Activated naive CD8-positive, alpha-beta T cell (primary cell): ENCODE data around the gene CACNA1H.

ENCODE experiments used
- H3K27ac Mint-ChIP-seq: one replicate; pipeline ENCODE4 v1.8.0; 2021; ENCODE audit warnings: mixed read lengths
- H3K27me3 Mint-ChIP-seq: one replicate; pipeline ENCODE4 v1.8.0; 2021; ENCODE audit warnings: mixed read lengths
- H3K36me3 Mint-ChIP-seq: one replicate; pipeline ENCODE4 v1.8.0; 2021; ENCODE audit warnings: mixed read lengths
- H3K4me1 Mint-ChIP-seq: one replicate; pipeline ENCODE4 v1.8.0; 2021; ENCODE audit warnings: low read depth, mixed read lengths
- H3K4me3 Mint-ChIP-seq: one replicate; pipeline ENCODE4 v1.8.0; 2021; ENCODE audit warnings: mild to moderate bottlenecking, mixed read lengths
- H3K9me3 Mint-ChIP-seq: one replicate; pipeline ENCODE4 v1.8.0; 2021; ENCODE audit warnings: low read depth, mixed read lengths

CACNA1H gene

DNA sequence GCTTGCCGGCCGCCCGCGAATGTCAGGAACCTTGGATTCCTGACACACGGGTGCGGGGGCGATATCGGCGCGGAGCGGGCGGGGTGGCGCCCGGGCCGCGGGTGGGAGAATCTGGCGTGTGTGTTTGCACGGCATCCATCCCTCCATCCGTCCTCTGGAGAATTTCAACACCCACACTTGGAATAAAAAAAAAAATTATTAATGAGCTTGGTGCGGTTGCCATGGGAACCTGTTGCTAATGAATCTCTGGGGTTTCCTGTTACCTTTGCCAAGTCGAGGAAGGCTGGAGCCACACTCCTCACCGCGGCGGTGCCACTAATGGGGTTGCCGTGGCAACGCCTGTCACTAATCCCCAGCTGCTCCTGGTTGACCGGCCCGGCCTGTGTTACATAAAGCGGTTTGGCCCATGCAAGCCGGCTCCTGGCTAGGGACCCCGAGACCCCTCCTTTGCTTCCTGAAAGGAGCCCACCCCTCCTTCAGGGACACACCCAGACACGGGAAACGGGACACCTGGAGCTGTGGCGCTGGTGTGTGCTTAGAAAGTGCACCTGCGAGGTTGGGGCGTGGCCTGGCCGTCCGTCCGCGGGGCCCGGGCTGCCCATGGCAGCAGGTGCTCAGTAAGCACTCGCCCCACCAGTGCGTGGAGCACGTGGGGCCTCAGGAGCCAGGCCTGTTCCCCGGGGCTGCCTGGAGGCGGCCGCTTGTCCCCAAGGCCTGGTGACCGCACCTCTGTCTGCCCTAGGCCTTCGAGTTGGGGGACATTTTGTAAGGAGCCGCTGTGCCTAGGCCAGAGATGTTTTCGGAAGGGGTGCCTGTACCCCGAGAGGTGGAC, 14.6 kb downstream of the CACNA1H start:
- Mint-ChIP-seq H3K36me3 (no peaks in the 10 kb centered on the region), H3K27ac (no peak overlapping the region), H3K4me3 (no peak overlapping the region)

DNA sequence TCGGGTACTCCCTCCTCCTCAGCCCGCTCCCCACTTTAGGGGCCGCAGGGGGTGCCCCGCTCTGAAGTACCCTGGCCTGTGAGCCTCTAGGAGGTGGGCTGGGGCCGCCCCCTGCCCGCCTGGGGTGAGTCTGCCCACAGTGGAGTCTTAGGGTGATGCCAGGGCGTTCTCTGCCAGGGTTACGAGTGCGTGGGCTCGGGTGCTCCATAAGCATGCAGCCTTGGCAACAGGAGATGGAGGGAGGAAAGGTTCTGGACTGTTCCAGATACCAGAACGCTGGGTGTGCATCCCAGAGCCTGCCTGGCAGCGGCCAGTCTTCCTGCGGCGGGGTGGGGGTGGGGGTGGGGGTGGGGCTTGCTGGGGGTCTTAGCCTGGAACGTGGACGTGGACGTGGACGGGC, 15.9 kb downstream of the CACNA1H start:
- Mint-ChIP-seq H3K4me3 (no peak overlapping the region), H3K9me3 (no peaks in the 10 kb centered on the region), H3K27ac (no peak overlapping the region), H3K4me1 (no peaks in the 10 kb centered on the region), H3K36me3 (no peaks in the 10 kb centered on the region), H3K27me3 (no peaks in the 10 kb centered on the region)

More for the DNA sequence above, 14.6 kb downstream of the CACNA1H start:
- Mint-ChIP-seq H3K4me1 (no peaks in the 10 kb centered on the region), H3K27me3 (no peaks in the 10 kb centered on the region), H3K9me3 (no peaks in the 10 kb centered on the region)

DNA sequence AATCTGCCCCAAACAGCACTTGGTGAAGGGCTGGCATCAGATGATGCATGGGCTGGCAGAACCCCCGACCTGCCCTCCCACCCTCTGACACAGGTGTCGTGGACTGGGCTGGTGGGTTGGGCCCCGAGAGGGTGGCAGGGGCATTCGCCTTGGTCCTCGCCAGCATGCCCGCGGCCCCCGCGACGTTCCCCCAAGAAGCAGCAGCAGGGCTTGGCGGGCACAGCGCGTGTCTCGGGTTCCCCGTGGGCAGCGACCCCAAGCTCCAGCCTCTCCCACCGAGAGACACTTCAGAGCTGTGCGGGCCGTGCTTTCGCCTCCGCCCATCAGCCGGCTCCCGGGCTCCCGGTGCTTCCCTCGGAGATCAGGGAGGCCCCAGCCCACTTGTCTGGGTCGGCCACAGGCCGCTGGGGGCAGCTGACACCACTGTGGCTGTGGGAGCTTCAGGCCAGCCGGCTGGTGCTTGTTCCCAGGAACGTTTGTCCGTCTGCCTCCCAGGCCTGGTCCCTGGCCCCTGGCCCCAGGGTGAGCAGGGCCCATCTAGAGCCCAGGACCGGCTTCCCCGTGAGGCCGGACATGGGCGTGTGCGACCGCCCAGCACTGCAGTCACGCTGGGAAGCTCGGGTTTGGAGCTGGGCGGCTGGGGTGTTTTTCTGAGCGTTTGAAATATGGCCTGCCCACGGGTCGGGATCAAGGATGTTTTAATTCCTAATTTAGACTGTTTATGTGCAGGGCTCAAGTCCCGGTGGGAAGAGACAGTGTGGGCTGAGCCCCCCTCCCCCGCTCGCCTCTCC, 16.6 kb downstream of the CACNA1H start:
- no peaks in the 10 kb centered on the region for H3K9me3 Mint-ChIP-seq
- H3K27me3 Mint-ChIP-seq, result no peaks in the 10 kb centered on the region
- no peak overlapping the region for H3K27ac Mint-ChIP-seq
- no peaks in the 10 kb centered on the region for H3K4me1 Mint-ChIP-seq
- no peaks in the 10 kb centered on the region for H3K36me3 Mint-ChIP-seq
- H3K4me3 Mint-ChIP-seq, result no peak overlapping the region

DNA sequence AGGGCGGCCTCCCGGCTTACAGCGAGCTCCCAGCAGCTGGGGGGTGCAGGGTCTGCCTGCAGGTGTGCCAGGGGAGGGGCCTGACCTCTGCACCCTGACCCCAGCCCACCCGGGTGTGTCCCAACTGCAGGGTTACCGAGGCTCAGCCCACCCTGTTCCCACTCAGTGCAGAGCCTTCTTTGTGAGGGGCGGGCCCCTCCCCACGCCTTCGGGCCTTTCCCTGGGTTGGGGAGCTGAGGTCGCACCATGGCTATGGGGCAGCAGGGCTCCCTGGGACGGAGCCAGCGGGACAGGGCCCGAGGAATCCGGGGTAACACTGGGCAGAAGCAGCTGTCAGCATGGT, 17.1 kb downstream of the CACNA1H start:
- Mint-ChIP-seq H3K9me3 (no peaks in the 10 kb centered on the region), H3K27ac (no peak overlapping the region), H3K27me3 (no peaks in the 10 kb centered on the region), H3K4me1 (no peaks in the 10 kb centered on the region), H3K36me3 (no peaks in the 10 kb centered on the region), H3K4me3 (no peak overlapping the region)

DNA sequence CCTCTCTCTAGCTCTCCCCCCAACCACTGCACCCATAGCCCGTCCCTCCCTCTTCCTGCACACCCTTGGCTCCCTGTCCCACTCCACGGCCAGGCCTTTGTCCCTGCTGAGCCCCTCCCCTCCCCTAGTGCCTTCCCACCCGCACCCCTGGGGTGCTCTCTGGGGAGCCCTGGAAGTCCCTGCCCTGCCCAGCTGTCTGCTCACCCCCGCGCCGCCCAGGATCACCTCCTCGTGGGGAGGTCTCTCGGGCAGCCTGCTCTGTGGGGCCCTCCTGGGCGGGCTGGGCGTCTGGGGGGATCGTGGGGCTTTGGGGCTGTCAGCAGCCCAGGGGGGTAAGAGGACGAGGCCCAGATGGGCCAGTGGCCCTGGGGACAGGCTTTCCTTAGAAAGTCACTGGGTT, 18.1 kb downstream of the CACNA1H start:
- no peaks in the 10 kb centered on the region for H3K4me1 Mint-ChIP-seq
- no peak overlapping the region for H3K27ac Mint-ChIP-seq
- H3K4me3 Mint-ChIP-seq, result no peak overlapping the region
- no peaks in the 10 kb centered on the region for H3K9me3 Mint-ChIP-seq
- no peaks in the 10 kb centered on the region for H3K36me3 Mint-ChIP-seq
- no peaks in the 10 kb centered on the region for H3K27me3 Mint-ChIP-seq

DNA sequence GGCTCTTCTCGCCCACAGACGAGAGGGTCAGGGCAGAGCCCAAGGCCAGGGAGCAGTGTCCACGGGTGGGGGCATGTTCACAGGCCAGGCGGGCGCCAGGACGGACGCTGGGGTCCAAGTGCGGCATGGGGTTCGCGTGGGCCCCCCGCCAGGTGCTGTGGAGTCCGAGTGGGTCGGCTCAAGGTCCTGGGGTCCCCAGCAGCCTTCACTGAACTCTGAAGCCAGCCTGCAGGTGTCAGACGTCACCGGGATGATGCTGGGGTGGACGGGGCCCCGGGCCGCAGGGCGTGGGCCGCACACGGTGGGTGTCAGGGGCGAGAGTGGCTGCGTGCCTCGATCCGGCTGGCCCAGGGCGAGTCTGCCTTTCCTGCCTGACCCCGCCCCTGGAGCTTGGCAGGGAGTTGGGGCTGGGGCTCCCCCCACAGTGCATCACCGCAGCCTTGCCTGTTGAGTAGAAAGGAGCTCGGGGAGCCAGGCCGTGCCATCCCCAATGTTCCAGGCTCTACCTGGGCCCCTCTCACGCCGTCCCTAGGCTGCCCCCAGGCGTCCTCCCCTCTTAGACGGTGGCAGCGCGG, 19.0 kb downstream of the CACNA1H start:
- Mint-ChIP-seq H3K27me3 (no peaks in the 10 kb centered on the region), H3K4me1 (no peaks in the 10 kb centered on the region), H3K9me3 (no peaks in the 10 kb centered on the region), H3K27ac (no peak overlapping the region), H3K4me3 (no peak overlapping the region), H3K36me3 (no peaks in the 10 kb centered on the region)

DNA sequence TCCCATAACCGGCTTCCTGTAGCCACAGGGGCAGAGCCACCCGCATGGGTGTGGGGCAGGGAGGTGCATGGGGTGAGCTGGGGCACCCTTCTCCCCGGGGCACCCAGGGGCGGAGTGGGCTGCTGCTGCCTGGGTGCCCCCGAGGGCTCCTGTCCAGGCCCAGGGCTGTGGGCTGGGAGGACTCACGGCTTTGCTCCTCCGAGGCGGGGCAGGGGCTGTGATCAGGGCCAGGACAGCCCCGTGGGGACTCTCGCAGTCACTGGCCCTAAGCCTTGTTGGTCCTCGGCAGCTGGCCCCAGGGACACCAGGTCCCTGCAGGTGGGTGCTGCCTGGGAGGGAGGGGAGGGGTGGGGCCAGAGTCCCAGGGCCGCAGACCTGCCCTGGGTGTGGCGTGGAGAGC, 19.7 kb downstream of the CACNA1H start:
- Mint-ChIP-seq H3K27ac (no peak overlapping the region), H3K36me3 (no peaks in the 10 kb centered on the region)

DNA sequence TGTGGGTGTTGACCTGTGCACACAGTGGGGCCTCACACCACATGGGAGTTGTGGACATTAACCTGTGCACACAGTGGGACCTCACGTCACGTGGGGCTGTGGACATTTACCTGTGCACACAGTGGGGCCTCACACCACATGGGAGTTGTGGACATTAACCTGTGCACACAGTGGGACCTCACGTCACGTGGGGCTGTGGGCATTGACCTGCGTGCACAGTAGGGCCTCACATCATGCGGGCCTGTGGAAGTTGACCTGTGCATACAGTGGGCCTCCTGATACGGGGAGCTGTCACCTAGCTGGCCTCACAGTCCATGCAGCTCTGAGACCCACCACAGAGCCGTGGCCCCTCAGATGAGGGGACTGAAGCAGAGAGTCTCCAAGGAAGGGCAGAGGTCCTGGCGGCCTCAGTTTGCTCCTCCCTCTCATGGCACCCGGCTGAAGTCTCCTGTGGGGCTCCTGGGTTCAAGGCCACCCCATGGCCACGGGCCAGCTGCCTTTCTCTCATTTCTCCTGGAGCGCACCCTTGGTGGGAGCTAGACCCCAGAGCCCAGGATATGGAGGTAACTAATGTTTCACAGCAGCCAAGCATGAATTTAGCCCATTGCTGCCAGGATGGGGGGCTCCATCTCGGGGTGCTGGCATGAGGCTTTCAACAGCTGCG, 21.0 kb downstream of the CACNA1H start:
- no peaks in the 10 kb centered on the region for H3K36me3 Mint-ChIP-seq
- no peaks in the 10 kb centered on the region for H3K27me3 Mint-ChIP-seq
- H3K4me1 Mint-ChIP-seq, result no peaks in the 10 kb centered on the region
- no peak overlapping the region for H3K27ac Mint-ChIP-seq
- H3K4me3 Mint-ChIP-seq, result no peak overlapping the region
- H3K9me3 Mint-ChIP-seq, result no peaks in the 10 kb centered on the region

More for the DNA sequence above, 19.7 kb downstream of the CACNA1H start:
- Mint-ChIP-seq H3K4me3 (no peak overlapping the region), H3K4me1 (no peaks in the 10 kb centered on the region), H3K27me3 (no peaks in the 10 kb centered on the region), H3K9me3 (no peaks in the 10 kb centered on the region)

DNA sequence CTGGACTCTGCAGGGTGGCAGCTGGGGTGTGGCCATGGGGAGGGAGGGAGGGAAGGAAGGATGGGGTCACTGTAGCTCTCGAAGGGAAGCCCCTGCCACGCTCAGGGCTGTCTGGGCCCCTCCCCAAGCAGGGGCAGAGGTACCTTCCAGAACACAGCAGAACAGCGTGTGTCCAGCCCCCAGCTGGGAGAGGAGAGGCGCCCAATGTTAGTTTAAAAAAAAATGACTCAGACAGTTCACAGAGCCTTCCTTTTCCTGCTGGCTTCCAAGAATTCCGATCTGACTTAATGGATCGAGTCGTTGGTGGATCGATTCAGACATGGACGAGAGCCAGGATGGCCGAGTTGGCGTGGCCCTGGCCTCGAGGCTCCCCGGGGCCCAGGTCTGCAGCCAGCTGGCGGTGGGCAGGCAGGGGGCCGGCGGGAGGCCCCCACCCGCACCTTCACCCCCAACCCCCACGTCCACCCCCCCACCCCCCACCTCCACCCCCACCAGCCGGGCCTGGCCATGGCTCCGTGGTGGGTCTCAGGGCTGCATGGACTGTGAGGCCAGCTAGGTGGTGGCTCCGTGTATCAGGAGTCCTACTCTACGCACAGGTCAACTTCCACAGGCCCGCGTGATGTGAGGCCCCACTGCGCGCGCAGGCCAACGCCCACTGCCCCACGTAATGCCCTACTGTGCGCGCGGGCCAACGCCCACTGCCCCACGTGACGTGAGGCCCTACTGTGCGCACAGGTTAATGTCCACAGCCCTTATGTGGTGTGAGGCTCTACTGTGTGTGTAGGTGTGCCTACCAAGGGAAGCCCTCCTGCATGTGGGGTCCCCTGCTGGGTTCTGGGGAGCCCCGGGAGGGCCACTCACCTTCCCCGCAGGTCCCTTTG, 21.8 kb downstream of the CACNA1H start:
- H3K36me3 Mint-ChIP-seq, result no peaks in the 10 kb centered on the region
- H3K27me3 Mint-ChIP-seq, result no peaks in the 10 kb centered on the region
- no peaks in the 10 kb centered on the region for H3K4me1 Mint-ChIP-seq
- no peaks in the 10 kb centered on the region for H3K9me3 Mint-ChIP-seq
- no peak overlapping the region for H3K27ac Mint-ChIP-seq
- no peak overlapping the region for H3K4me3 Mint-ChIP-seq

DNA sequence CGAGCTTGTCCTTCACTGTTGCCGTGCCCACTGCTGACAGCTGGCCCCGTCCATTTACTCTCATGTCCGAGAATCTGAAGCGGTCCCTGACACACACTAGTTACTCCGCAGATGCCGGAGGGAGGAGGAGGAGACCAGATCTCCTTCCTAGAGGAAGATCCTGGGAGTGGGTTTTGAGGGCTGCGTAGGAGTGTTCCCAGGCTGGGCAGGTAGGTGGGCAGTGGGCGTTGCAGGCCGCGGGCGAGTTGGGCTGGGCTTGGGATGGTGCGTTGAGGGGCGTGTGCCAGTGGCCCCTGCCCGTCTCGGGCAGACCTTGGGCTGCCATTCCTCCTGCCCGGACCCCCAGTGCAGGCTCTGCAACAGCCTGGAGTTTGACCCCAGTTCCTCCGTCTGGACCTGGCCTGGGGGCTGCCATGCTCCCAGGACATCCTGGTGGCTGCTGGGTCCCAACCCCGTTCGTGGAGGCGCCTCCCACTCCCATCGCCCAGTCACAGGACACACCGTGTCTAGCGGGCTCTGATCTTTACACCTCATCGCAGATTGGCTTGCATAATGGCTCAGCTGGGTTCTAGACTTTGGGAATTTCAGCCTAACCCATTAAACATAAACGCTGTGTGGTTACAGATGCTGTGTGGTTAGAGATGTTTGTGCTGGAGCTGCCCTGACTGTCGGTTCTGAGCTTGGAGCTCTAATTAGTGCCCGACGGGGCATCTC, 22.8 kb downstream of the CACNA1H start:
- H3K27me3 Mint-ChIP-seq, result no peaks in the 10 kb centered on the region
- H3K4me1 Mint-ChIP-seq, result no peaks in the 10 kb centered on the region
- no peaks in the 10 kb centered on the region for H3K9me3 Mint-ChIP-seq
- H3K27ac Mint-ChIP-seq, result no peak overlapping the region
- no peaks in the 10 kb centered on the region for H3K36me3 Mint-ChIP-seq
- no peak overlapping the region for H3K4me3 Mint-ChIP-seq

DNA sequence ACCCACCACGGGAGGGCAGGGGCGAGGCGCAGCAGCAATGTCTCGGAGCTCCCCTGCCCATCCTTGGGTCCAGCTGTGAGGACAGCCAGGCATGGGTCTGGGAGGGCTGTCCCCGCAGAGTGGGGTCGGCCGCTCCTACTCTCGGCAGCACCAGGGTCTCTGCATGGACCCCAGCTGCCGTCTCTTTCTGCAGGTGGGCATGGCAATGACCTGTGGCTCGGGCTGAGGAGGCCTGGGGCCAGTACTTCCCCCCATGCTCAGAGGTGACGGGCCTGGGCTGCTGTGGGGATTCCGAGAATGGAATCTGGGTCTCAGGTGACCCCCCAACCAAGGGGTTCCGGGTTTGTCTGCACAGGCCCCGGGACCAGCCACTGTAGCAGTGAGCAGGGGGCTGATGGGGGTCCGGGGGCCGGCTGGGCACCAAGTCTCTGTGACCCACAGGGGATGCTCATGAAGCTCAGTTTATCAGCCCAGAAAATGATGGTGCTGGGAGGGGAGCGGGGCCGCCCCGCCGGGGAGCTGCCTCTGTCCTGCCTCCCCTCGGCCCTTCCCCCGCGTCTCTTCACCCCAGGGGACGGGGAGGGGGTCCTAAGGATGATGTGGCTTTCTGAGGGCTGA, 23.5 kb downstream of the CACNA1H start:
- H3K27me3 Mint-ChIP-seq, result no peaks in the 10 kb centered on the region
- H3K4me3 Mint-ChIP-seq, result no peak overlapping the region
- H3K4me1 Mint-ChIP-seq, result no peaks in the 10 kb centered on the region
- no peak overlapping the region for H3K27ac Mint-ChIP-seq
- no peaks in the 10 kb centered on the region for H3K9me3 Mint-ChIP-seq
- no peaks in the 10 kb centered on the region for H3K36me3 Mint-ChIP-seq

DNA sequence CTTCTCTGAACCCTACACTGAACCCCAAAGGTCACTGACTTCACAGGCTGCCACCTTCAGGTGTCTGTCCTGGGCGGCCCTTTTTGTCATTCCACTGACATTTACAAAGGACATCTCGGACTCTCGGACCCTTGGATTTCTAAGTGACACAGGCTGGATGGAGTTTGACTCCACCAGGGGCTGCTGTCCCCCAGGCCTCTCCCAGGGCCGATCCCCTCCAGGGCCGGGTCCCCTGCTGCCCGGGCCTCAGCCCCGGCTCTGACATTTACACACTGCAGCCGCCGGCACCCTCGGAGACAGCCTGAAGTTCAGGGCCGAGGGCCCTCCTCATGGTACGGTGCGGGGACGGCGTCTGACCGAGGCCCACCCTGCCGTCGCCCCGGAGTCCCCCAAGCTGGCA, 24.1 kb downstream of the CACNA1H start:
- H3K9me3 Mint-ChIP-seq, result no peaks in the 10 kb centered on the region
- no peaks in the 10 kb centered on the region for H3K4me1 Mint-ChIP-seq
- H3K4me3 Mint-ChIP-seq, result no peak overlapping the region
- H3K27ac Mint-ChIP-seq, result no peak overlapping the region
- H3K27me3 Mint-ChIP-seq, result no peaks in the 10 kb centered on the region
- no peaks in the 10 kb centered on the region for H3K36me3 Mint-ChIP-seq

DNA sequence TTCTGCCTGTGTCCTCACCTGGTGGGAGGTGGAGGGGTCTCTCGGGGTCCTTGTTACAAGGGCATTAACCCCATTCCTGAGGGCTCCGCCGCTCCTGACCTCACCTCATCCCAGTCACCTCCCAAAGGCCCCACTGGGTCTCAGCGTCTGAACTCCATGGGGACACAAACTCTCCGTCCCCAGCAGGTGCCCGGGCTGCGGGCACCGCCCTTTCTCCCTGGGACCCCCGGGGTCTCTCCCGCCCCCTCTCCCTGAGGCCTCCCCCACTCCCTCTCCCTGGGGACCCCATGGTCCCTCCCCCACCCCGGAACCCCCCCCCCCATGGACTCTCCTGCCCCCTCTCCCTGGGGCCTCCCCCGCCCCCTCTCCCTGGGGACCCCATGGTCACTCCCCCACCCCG, 24.8 kb downstream of the CACNA1H start:
- Mint-ChIP-seq H3K9me3 (no peaks in the 10 kb centered on the region), H3K27ac (no peak overlapping the region), H3K4me3 (no peak overlapping the region), H3K27me3 (no peaks in the 10 kb centered on the region), H3K36me3 (no peaks in the 10 kb centered on the region), H3K4me1 (no peaks in the 10 kb centered on the region)
